Prostate gland (tissue), 2 donors: Measurements from ENCODE around the gene PCYT1B.

Experiments
- POLR2A ChIP-seq: fragments of 450-650 bp; IDR thresholded peaks from one replicate; pipeline ENCODE4 v1.6.1; 2016; ENCODE audit warnings: antibody characterized with exemption, mild to moderate bottlenecking
- TF ChIP-seq, protein P1 (sequence below), 4 experiments: fragments of 200-600 bp in 2 of 4; fragments of 450-650 bp in 2 of 4; sonication (generic) in 2 of 4; IDR thresholded peaks; 1 replicate in 3 of 4; 2 replicates in 1 of 4; pipeline ENCODE4 v1.5.1; 2016 to 2019; ENCODE audit warnings: antibody characterized with exemption in 4 of 4, mild to moderate bottlenecking in 2 of 4, moderate library complexity in 2 of 4

DNA sequence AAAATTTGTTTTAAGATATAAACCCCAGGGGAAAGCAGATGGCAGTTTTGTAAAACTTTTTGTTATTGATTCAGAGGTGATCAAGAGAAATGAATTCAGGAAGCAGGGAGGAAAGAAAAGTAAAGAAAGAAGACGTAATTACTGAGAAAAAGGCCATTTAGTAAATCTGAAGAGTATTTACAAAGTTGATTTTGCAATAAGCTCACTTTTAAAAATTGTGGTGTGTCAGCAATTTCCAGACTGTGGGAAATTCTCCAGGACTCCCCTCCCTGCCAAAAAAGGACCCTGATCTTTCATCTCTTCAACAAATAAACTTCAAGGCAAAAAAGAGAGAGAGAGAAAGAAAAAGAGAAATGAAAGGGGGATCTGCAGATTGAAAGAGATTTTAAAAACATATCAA is 36.6 kb downstream of the PCYT1B start:
- TF ChIP-seq, protein P1, sequence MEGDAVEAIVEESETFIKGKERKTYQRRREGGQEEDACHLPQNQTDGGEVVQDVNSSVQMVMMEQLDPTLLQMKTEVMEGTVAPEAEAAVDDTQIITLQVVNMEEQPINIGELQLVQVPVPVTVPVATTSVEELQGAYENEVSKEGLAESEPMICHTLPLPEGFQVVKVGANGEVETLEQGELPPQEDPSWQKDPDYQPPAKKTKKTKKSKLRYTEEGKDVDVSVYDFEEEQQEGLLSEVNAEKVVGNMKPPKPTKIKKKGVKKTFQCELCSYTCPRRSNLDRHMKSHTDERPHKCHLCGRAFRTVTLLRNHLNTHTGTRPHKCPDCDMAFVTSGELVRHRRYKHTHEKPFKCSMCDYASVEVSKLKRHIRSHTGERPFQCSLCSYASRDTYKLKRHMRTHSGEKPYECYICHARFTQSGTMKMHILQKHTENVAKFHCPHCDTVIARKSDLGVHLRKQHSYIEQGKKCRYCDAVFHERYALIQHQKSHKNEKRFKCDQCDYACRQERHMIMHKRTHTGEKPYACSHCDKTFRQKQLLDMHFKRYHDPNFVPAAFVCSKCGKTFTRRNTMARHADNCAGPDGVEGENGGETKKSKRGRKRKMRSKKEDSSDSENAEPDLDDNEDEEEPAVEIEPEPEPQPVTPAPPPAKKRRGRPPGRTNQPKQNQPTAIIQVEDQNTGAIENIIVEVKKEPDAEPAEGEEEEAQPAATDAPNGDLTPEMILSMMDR (IDR thresholded peaks at IDR 0.05), result no peak
- no peak for TF ChIP-seq POLR2A
